Stimulated activated CD8-positive, alpha-beta memory T cell treated with anti-CD3 and anti-CD28 coated beads, Interleukin-4, amount 100 ng/mL, for 48 hours (primary cell): Measurements from ENCODE around the gene LIMD2.
"Not testable (repeated sequence)": the region's sequence is repeated elsewhere in the genome, so short reads cannot be mapped to it uniquely, and the experiment has no call there.

Experiments used
- DNase-seq: peaks from one replicate; pipeline ENCODE4 v3.0.0-alpha.2; 2020

Gene LIMD2

DNA sequence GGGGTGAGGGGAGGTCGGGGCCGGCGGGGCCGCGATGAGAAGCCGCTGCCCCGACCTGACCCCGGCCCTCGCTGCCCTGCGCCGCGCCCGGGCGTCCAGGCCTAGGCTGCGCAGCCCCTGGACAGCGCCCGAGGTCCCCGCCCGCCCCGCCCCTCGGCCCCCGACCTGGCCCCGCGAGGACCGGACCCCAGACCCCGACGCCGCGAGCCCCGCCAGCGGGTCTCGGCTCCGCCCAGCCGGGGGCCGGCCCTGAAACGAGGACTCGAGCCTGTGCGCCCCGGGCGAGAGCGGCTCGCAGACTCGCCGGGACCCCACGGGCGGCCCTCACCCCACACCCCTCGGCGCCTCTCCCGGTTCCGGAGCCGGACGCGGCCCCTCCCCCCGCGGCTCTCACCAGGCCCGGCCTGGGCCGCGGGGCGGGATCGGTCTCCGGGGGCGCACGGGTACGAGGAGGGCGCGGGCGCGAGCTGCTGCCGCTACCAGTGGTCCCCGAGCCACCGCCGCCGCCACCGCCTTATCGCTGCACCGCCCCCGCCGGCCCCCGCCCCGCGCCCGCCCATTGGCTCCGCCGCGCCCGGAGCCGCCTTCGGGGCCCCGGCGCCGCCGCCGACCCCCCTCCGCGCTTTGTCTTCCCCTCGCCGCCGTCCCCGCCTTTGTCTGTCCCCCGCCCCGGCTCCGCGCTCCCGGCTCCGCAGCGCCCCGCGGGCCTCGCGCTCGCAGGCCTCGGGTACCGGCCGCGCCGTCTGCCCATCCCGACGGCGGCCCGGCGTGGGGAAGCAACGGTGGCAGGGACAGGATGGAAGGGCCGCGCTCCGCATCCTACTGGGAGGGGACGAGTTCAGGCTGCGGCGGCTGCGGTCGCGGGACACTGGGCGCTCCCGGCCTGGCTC lies at the start of gene LIMD2:
Gene LIMD2 (minus strand): TSS at position 488 of the 890 bp plus-strand sequence. CDS start 827 bp downstream, outside the sequence.
- peak; percentile 84 for DNase-seq

DNA sequence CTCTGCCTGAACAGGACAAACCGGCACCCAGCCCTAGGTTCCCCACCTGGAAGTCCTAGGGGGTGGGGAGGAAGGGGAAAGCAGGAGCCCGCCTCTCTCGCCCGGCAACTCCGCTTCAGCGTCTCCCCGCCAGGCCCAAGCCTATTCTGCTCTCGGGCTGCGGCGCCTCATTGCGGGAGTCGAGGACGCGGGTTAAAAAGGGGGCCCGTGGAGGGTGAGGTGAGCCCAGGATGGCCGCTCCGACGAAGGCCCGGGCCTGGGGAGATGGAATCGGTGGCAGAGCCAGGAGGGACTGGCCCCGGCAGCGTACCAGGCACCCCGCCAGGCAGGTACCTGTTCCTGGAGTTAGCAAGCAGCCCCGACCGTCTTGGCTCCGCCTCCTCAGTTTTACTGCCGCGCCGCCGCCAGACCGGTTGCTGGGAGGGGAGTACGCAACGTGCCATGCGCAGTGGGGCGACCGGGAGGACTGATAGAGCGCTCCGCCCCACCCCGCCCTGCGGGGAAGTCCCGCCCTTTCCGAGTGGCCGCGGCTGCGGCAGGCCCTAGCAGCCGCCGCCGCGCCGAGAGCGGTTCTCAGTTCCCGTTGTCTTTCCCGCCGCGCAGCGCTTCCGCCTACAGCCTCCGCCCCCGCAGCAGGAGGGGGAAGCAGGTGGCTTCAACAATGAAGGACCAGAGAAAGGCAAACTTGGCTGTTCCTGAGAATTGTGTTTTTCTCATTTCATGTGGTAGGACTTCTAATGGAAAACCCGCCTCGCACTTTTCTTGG lies 41.7 kb upstream of the LIMD2 start, which contains the start of gene STRADA:
Gene STRADA (minus strand): TSS at position 392 of the 766 bp plus-strand sequence. CDS start 13,430 bp downstream, outside the sequence.
- peak; percentile 99 for DNase-seq

DNA sequence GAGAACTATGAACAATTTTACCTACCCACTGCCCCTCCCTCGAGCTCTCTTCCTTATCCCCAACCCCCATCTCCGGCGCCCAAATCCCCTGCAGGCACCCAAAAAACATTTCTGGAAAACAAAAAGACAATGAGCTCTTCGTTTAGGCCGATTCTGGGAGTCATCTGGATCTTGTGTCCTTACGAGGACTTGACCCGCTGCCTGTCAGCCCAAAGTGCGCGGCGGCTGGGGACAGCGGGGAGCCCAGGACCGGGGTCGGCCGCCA lies 41.1 kb upstream of the LIMD2 start:
- DNase-seq: no peak

DNA sequence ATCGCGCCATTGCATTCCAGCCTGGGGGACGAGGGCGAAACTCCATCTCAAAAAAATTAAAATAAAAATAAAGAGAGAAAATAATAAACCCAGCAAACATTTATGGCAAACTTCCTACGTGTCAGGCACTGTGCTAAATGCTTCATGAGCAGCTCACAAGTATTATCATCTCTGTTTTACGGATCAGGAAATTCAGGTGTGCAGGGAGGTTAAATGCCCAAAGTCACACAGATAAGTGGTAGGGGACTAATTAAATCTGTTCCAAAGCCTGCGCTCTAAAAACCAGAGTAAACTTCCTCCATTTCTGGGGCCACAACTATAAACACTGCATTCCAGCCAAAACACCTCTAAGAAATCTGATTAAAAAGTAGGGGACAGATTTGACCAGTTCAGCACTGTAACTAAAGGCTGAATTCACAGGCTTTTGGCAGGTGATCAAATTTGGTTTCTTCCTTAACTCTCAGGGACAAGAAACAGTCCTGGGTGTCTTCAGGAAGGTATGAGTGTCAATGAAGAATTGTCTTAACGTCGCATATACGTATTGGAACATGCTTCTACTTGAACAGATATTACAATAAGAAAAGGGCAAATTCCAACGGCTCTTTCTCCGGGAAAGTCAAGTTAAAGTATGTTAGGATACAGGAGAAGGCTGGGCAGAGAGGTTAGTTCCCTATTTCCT lies 40.7 kb upstream of the LIMD2 start:
- no peak for DNase-seq

- DNase-seq: no peak
These were observed 35.8 kb upstream of the LIMD2 start for GRCh38 chr17:63735691-63736090.

GRCh38 chr17:63722403-63722802 lies 22.5 kb upstream of the LIMD2 start:
- DNase-seq: no peak

DNA sequence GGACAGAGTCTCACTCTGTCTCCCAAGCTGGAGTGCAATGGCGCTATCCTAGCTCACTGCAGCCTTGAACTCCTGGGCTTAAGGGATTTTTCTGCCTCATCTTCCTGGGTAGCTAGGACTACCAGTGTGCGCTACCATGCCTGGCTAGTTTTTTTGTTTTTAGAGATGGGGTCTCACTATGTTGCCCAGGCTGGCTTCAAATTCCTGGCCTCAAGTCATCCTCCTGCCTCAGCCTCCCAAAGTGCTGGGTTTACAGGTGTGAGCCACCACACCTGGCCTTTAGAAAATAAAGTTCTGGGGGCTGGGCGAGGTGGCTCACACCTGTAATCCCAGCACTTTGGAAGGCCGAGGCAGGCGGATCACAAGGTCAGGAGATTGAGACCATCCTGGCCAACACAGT lies 20.3 kb upstream of the LIMD2 start:
- DNase-seq: not testable (repeated sequence)

DNA sequence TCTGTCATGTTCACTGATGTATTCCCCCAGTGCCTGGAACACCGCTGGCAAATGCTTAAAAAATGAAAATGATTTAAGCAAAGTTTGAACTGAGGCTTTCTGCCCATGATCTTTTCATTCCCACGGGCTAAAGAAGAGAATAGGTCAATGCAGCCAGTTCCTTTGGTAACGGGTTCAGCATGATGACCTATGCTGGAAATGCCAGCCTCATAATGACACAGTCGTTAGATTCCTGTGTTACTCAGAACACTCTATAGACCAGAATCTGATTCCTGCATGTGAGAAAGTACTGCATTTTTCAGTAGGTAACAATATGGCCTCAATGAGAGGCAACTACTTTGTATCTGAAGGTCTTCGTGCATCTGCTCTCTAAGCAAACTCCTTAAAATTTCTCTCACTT lies 19.1 kb upstream of the LIMD2 start:
- DNase-seq: no peak

DNA sequence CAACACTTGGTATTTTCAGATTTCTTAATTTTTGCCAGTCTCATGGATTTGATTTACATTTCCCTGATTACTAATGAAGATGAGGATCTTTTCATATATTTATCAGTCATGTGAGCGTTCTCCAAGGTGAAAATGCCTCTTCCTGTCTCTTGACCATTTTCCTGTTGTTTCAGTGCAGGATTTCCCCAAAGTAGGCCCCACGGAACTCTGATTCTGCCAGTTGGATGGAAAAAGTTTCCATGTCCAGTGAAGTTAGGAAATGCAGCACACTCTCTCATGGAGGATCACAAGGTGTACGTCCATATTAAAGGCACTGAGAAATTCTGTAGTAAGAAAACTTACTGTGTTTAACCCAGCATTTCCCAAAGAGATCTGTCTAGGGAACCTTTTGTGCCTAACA lies 16.5 kb upstream of the LIMD2 start:
- DNase-seq: no peak

DNA sequence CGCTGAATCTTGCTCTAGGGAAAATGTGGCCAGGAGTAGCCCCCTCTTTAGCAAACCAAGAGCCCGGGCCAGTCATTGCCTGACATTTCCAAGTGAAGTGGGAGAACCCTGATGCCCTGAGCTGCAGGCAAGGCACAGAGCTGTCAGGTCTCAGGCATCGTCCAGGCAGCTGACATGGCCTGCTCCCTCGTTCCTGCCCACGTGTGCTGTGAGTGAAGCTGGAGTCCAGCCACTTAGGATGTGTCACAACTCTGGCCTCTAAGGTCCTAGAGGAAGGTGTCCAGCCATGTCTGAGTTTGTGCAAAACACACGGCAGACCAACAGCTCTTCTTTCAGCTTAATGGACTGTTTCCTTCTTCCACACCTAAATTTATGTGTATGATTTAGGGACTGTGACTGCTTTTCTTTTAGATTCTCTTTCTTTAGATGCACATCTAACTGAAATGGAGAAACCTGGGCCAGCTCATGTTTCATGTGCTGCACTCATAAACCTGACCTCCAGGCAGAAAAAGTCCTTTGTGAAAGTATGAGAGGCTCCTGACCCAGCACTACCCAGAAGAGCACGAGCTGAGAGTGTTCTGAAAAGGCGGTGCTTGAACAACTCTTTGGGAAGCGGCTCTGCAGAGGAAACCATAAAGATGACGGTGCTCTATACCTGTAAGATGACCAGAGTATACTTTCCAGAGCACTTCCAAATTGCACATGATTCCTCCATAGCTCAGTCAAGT lies 14.8 kb upstream of the LIMD2 start:
- DNase-seq: no peak

- no peak for DNase-seq
These were observed 9.2 kb upstream of the LIMD2 start for GRCh38 chr17:63709110-63709509.

GRCh38 chr17:63707151-63707550 lies 7.2 kb upstream of the LIMD2 start:
- DNase-seq: no peak

DNA sequence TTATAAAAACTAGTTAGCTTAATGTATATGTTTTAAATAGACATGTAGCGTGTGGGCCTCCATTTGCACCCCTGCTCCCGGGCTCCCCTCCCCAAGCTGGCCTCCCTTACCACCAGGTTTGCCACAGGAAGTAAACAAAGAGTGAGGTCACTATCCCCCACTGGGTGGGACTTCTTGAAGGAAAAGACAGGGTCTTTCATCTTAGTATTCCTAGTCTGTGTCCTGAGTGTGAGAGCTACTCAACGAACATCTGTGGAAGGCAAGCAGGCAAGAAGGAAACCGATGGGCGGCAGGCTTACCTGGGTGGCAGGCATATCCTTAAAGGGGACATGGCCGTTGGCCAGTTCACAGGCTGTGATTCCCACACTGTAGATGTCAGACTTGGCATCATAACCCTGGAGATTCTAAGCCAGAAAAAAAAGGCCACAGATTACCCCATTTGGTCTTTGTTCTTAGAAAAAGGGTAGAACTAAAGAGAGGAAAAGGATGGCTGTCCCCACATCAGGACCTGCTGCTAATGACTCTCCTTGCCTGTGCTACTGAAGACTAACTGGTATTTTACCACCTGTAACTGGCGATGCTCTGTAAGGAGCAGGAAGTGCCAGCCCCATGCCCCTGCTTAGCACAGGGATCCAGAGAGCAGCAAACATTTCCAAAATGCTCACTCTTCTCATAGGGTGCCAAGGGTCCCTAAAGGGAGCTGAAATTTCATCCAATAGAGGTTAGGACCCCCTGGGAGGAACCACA lies 6.6 kb upstream of the LIMD2 start:
- no peak for DNase-seq

- no peak for DNase-seq
These were observed 5.7 kb upstream of the LIMD2 start for GRCh38 chr17:63705657-63706056.

GRCh38 chr17:63704836-63705235 lies 4.9 kb upstream of the LIMD2 start:
- no peak for DNase-seq

DNA sequence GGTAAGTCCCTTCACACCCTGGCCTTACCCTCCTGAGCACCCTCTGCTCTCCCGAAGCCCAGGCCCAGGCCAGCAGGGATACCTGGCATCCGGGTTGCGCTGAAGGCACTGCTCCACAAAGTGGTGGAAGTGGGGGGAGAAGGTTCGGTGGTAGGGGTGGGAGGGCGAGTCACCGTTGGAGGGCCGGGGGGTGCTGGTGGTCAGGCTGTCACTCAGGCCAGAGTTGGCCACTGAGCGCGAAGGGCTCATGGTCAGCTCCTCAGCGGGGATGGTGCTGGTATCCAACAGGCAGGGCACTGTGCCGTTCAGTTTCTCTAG lies 4.3 kb upstream of the LIMD2 start:
- no peak for DNase-seq

DNA sequence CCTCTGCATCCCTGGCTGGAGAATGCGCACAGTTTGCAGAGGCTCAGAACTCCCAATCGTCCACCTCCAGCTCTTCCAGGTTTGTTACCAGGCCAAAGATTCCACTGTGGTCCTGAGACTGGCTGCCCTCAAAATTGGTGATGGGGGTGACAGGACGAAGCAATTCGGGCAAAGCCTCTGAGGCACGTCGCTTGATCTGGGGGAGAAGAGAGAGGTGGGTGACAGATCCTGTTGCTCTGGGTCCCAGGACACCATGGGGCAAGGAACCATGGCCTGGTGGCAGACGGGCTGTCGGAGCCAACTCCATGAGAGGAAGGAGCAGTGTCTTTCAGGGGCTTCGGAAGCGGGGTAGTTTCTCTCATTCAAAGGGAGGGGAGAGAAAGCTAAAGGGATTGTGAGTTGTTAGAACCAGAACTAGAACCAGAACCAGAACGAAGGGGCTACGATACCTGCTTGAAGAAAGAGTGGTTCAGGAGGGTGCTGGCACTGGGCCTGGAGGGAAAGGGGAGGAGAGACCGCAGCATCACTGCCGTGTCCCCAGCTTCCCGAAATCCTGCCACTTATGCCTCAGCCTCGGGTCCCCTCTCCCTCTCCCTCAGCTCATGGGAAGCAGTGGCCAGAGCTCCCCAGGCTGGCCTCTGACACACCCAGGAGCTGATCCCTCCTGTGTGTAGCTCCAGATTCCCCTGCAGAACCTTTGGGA lies 3.8 kb upstream of the LIMD2 start:
- no peak for DNase-seq

GRCh38 chr17:63703029-63703428 lies 3.1 kb upstream of the LIMD2 start:
- DNase-seq: no peak

DNA sequence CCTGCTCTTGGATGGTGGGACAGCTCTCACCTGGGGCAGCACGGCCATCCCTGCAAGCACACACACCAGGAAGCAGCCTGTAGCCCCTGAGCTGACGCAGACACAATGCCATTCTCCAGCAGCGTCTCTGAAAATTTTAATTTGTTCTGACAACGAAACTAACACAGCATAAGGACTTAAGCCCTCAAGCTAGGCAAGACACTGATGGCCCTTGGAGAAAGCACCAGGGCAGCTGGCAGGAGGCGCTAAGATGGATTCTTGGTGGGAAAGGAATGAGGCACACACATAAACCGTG lies 2.7 kb upstream of the LIMD2 start:
- DNase-seq: no peak

DNA sequence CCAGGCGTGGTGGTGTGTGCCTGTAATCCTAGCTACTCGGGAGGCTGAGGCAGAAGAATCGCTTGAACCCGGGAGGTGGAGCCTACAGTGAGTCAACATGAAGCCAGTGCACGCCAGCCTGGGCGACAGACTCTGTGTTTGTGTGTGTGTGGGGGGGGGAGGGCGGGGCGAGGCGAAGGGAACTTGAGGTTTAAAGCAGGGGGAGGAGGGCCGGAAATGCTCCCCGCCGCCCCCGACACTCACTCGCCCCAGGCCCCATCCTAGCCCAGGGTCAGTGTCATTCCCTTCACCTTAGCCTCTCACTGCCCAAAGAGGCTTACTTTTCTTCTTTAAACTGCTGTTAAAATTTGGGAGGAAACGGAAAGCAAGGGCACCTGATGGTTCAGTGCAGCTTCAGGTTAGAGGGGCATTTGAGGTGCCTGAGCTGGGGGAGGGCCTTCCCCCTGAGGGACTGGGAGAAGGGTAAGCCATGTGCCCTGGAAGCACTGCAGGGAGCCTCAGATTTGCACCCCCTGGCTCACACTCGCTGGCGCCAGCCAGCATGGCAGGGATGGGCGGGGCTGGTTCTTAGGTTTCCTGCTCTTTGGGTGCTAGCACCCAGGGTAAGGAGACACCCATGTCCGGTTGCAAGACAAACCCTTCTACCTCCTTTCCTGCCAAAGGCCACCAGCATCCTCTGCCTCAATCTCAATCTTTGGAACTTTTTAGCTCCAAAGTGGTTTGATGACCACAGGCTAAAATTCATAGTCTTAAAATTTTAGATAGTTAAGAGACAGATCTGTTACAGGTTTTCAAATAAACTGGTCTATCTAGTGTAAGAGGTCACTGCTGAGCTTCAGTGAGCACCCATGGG lies 2.2 kb upstream of the LIMD2 start:
- DNase-seq: peak; percentile 80

- peak; percentile 48 for DNase-seq
These were observed 1.5 kb upstream of the LIMD2 start for GRCh38 chr17:63701456-63701820.
